ENCODE results near the gene NADK2.

GRCh38 chr5:36158144-36158543, 83.6 kb downstream of the NADK2 start:
- no peak for TF ChIP-seq CTCF (IDR thresholded peaks at IDR 0.05)
- TF ChIP-seq POLR2A (IDR thresholded peaks at IDR 0.05), result no peak
